NB4 (cell line): ENCODE results near the gene TNNI3K.

Experiments used
- DNase-seq: peaks from one replicate; pipeline ENCODE4 v3.0.0; 2010; ENCODE audit warnings: low read depth
- H3K4me3 ChIP-seq: one replicate; pipeline ENCODE4 v1.5.1; 2011; ENCODE audit warnings: mild to moderate bottlenecking, low read depth, low read length, moderate library complexity
- MYC ChIP-seq: IDR thresholded peaks from 2 replicates; pipeline ENCODE4 v1.6.1; 2011; ENCODE audit warnings: low read depth, low read length
- POLR2A ChIP-seq: IDR thresholded peaks from 2 replicates; pipeline ENCODE4 v1.6.1; 2011; ENCODE audit warnings: mild to moderate bottlenecking; ENCODE audit not compliant: insufficient read length; ENCODE audit errors: extremely low read depth
- TF ChIP-seq, protein P1 (sequence below): IDR thresholded peaks from 2 replicates; pipeline ENCODE4 v1.6.1; 2011; ENCODE audit warnings: low read depth, low read length
- TF ChIP-seq, protein P2 (sequence below): IDR thresholded peaks from one replicate; pipeline ENCODE4 v1.5.1; 2012; ENCODE audit warnings: low read depth, low read length

The TNNI3K gene

GRCh38 chr1:74425676-74426075 lies 190.5 kb downstream of the TNNI3K start:
- H3K4me3 ChIP-seq = no peak overlapping the region
- TF ChIP-seq, protein P1, sequence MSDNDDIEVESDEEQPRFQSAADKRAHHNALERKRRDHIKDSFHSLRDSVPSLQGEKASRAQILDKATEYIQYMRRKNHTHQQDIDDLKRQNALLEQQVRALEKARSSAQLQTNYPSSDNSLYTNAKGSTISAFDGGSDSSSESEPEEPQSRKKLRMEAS = no peak
- TF ChIP-seq POLR2A = no peak
- TF ChIP-seq, protein P2, sequence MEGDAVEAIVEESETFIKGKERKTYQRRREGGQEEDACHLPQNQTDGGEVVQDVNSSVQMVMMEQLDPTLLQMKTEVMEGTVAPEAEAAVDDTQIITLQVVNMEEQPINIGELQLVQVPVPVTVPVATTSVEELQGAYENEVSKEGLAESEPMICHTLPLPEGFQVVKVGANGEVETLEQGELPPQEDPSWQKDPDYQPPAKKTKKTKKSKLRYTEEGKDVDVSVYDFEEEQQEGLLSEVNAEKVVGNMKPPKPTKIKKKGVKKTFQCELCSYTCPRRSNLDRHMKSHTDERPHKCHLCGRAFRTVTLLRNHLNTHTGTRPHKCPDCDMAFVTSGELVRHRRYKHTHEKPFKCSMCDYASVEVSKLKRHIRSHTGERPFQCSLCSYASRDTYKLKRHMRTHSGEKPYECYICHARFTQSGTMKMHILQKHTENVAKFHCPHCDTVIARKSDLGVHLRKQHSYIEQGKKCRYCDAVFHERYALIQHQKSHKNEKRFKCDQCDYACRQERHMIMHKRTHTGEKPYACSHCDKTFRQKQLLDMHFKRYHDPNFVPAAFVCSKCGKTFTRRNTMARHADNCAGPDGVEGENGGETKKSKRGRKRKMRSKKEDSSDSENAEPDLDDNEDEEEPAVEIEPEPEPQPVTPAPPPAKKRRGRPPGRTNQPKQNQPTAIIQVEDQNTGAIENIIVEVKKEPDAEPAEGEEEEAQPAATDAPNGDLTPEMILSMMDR = no peak
- no peak for TF ChIP-seq MYC
- DNase-seq = no peak

DNA sequence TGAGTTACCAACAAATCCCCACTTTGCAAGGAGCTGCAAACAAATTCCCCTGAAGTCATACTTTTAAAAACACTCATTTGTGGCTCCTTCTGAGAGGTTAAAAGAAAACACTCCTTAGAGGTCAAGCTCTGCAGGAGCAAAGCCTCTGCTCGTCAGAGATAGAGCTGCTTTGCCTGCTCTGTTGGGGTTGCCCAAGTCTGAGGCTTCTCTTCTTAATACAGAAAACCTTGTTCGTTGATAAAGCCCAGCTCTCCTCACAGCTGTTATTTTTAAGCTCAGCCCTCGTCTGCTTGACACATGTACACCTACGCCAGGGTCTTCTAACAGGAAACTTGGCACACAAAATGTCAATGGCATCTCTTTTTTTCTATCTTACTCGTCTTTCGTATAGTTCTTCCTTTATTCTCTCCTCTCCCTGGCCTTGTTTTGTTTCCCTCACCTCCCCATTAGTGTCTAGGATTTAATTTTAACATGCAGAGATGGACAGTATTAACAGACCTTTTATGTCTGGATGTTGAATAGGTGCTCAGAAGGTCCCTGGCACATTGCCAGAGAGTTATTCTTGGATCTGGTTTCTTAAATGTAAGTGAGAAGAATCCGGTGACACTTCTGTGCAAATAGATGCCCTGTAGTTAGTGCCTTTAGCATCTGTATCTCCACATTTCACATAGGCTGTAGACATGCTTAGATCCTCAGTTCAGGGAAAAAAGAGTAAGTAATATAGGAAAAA lies 191.2 kb downstream of the TNNI3K start:
- no peak overlapping the region for H3K4me3 ChIP-seq
- TF ChIP-seq, protein P1 = no peak
- no peak for TF ChIP-seq POLR2A
- TF ChIP-seq, protein P2 = no peak
- no peak for TF ChIP-seq MYC
- no peak for DNase-seq

- TF ChIP-seq, protein P2 = no peak
- TF ChIP-seq MYC (no peak), POLR2A (no peak)
- TF ChIP-seq, protein P1 = no peak
- no peak for DNase-seq
- H3K4me3 ChIP-seq = no peak overlapping the region
These were observed 192.5 kb downstream of the TNNI3K start for GRCh38 chr1:74427681-74428080.

GRCh38 chr1:74429580-74429979 lies 194.4 kb downstream of the TNNI3K start:
- no peak for DNase-seq
- TF ChIP-seq POLR2A (no peak), MYC (no peak)
- TF ChIP-seq, protein P2 = no peak
- TF ChIP-seq, protein P1 = no peak

GRCh38 chr1:74430342-74430934 lies 195.3 kb downstream of the TNNI3K start:
- no peak overlapping the region for H3K4me3 ChIP-seq
- no peak for DNase-seq
- TF ChIP-seq MYC = no peak
- no peak for TF ChIP-seq POLR2A
- TF ChIP-seq, protein P1 = no peak
- TF ChIP-seq, protein P2 = no peak

More at GRCh38 chr1:74429580-74429979, 194.4 kb downstream of the TNNI3K start:
- H3K4me3 ChIP-seq = no peak overlapping the region
